NCI-H526 (cell line): ENCODE results near the gene GAPDH.
A peak's percentile ranks its signal among the peaks of the same experiment; 100 is the strongest.

Experiments used
- DNase-seq, 2 experiments: peaks; one replicate each; lab custom pipeline; 2025; lab: John Stamatoyannopoulos, UW

GAPDH gene

DNA sequence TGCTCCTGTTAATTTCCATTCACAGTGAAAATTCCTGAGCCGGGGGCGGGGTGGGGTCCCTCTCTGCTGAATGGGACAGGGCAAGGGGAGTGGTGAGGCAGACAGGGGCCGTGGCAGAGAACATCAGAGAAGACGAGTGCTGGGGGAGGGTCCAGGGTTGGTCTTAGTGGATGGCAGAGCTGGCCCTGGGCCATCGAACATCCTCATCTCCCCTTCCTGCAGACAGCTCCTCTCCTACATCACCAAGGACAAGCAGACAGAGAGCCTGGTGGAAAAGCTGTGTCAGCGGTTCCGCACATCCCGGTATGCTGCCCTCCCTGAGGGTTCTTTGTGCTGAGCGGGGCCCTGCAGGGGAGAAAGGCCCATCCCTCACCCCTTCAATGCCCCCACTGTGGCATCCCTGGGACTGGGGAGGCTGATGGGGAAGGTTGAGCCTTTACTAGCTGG, 5.0 kb upstream of the GAPDH start:
- no peak for DNase-seq

DNA sequence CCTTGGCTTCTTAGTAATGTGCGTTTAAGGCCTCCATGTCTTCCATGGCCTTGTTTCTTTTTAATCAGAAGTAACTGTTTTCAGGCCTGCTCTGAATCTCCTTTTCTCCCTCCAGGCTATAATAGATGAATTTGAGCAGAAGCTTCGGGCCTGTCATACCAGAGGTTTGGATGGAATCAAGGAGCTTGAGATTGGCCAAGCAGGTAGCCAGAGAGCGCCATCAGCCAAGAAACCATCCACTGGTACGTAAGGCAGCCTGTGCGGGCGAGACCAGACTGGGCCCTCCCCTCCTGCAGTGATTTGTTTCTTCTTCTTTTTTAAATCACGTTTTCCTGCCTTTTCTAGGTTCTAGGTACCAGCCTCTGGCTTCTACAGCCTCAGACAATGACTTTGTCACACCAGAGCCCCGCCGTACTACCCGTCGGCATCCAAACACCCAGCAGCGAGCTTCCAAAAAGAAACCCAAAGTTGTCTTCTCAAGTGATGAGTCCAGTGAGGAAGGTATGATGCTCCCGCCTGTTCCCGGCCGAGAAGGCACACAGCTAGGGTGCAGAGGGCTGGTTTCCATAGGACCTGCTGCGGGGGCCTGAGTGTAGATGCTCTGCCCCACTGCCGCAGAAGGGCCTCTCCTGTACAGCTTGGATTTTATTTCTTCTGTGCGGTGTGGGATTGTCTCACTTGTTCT, 3.6 kb upstream of the GAPDH start:
- no peak for DNase-seq

DNA sequence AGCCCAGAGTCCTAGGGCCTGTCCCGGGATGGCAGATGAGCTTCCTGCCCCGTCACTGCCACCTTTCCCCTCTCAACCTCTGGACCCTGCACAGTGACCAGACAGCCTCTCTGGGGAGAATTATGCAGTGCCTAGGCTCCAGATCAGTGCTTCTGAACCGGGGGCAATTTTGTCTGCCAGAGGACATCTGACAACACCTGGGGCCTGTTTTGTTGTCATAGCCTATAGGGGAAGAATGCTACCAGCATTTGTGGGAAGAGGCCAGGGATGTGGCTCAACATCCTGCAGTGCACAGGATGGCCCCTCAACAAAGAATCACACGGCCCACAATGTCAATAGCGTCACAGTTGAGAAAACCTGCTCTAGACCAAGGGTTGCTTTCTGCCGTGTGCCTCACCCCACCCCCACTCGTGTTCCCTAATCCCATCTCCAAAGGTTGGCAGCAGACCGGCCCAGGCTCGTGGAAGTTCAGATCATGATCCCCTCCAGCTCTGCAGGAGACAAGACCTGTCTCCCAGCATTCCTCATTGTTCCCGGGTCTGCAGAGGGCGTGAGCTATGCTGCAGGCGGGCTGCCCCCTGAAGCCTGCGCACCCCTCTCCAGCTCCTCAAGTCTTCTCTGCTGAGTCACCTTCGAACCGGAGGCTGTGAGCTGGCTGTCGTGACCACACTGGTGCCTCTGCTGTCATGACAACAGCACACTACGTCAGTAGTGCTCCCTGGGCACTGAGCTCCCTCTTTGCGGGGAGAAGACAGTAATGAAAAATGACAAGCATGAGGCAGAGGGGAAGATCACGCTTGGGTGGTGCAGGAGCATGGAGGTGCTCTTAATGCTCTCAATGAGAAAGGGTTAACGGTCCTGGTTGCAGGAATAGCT, 2.0 kb upstream of the GAPDH start:
- peak; percentile 30 to 64 for DNase-seq

DNA sequence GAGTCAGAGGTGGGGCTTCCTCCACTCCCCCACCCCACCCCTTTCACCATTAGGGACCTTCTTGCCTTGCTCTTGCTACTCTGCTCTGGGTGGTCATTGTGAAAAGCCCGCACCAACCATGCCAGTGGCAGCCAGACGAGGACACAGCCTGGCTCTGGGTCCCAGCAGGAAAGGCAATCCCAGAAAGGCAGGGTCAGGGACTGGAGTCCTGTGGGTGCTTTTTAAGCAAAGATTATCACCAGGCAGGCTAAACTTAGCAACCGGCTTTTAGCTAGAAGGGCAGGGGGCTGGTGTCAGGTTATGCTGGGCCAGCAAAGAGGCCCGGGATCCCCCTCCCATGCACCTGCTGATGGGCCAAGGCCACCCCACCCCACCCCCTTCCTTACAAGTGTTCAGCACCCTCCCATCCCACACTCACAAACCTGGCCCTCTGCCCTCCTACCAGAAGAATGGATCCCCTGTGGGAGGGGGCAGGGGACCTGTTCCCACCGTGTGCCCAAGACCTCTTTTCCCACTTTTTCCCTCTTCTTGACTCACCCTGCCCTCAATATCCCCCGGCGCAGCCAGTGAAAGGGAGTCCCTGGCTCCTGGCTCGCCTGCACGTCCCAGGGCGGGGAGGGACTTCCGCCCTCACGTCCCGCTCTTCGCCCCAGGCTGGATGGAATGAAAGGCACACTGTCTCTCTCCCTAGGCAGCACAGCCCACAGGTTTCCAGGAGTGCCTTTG, 1.2 kb upstream of the GAPDH start:
- peak in 1 of 2 experiments; percentile 91 for DNase-seq

DNA sequence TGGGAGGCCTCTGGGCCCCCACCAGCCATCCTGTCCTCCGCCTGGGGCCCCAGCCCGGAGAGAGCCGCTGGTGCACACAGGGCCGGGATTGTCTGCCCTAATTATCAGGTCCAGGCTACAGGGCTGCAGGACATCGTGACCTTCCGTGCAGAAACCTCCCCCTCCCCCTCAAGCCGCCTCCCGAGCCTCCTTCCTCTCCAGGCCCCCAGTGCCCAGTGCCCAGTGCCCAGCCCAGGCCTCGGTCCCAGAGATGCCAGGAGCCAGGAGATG, 729 bp upstream of the GAPDH start:
- peak in 1 of 2 experiments; percentile 85 for DNase-seq

DNA sequence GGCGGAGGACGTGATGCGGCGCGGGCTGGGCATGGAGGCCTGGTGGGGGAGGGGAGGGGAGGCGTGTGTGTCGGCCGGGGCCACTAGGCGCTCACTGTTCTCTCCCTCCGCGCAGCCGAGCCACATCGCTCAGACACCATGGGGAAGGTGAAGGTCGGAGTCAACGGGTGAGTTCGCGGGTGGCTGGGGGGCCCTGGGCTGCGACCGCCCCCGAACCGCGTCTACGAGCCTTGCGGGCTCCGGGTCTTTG, 303 bp downstream of the GAPDH start:
- DNase-seq = no peak

DNA sequence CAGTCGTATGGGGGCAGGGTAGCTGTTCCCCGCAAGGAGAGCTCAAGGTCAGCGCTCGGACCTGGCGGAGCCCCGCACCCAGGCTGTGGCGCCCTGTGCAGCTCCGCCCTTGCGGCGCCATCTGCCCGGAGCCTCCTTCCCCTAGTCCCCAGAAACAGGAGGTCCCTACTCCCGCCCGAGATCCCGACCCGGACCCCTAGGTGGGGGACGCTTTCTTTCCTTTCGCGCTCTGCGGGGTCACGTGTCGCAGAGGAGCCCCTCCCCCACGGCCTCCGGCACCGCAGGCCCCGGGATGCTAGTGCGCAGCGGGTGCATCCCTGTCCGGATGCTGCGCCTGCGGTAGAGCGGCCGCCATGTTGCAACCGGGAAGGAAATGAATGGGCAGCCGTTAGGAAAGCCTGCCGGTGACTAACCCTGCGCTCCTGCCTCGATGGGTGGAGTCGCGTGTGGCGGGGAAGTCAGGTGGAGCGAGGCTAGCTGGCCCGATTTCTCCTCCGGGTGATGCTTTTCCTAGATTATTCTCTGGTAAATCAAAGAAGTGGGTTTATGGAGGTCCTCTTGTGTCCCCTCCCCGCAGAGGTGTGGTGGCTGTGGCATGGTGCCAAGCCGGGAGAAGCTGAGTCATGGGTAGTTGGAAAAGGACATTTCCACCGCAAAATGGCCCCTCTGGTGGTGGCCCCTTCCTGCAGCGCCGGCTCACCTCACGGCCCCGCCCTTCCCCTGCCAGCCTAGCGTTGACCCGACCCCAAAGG, 804 bp downstream of the GAPDH start:
- peak; percentile 23 to 80 for DNase-seq

DNA sequence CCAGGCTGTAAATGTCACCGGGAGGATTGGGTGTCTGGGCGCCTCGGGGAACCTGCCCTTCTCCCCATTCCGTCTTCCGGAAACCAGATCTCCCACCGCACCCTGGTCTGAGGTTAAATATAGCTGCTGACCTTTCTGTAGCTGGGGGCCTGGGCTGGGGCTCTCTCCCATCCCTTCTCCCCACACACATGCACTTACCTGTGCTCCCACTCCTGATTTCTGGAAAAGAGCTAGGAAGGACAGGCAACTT, 1.3 kb downstream of the GAPDH start:
- DNase-seq = no peak

DNA sequence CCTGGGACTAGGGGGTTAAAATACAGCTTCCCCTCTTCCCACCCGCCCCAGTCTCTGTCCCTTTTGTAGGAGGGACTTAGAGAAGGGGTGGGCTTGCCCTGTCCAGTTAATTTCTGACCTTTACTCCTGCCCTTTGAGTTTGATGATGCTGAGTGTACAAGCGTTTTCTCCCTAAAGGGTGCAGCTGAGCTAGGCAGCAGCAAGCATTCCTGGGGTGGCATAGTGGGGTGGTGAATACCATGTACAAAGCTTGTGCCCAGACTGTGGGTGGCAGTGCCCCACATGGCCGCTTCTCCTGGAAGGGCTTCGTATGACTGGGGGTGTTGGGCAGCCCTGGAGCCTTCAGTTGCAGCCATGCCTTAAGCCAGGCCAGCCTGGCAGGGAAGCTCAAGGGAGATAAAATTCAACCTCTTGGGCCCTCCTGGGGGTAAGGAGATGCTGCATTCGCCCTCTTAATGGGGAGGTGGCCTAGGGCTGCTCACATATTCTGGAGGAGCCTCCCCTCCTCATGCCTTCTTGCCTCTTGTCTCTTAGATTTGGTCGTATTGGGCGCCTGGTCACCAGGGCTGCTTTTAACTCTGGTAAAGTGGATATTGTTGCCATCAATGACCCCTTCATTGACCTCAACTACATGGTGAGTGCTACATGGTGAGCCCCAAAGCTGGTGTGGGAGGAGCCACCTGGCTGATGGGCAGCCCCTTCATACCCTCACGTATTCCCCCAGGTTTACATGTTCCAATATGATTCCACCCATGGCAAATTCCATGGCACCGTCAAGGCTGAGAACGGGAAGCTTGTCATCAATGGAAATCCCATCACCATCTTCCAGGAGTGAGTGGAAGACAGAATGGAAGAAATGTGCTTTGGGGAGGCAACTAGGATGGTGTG, 1.9 kb downstream of the GAPDH start:
- no peak for DNase-seq

DNA sequence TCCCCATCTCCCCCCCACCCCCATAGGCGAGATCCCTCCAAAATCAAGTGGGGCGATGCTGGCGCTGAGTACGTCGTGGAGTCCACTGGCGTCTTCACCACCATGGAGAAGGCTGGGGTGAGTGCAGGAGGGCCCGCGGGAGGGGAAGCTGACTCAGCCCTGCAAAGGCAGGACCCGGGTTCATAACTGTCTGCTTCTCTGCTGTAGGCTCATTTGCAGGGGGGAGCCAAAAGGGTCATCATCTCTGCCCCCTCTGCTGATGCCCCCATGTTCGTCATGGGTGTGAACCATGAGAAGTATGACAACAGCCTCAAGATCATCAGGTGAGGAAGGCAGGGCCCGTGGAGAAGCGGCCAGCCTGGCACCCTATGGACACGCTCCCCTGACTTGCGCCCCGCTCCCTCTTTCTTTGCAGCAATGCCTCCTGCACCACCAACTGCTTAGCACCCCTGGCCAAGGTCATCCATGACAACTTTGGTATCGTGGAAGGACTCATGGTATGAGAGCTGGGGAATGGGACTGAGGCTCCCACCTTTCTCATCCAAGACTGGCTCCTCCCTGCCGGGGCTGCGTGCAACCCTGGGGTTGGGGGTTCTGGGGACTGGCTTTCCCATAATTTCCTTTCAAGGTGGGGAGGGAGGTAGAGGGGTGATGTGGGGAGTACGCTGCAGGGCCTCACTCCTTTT, 2.7 kb downstream of the GAPDH start:
- DNase-seq = no peak

DNA sequence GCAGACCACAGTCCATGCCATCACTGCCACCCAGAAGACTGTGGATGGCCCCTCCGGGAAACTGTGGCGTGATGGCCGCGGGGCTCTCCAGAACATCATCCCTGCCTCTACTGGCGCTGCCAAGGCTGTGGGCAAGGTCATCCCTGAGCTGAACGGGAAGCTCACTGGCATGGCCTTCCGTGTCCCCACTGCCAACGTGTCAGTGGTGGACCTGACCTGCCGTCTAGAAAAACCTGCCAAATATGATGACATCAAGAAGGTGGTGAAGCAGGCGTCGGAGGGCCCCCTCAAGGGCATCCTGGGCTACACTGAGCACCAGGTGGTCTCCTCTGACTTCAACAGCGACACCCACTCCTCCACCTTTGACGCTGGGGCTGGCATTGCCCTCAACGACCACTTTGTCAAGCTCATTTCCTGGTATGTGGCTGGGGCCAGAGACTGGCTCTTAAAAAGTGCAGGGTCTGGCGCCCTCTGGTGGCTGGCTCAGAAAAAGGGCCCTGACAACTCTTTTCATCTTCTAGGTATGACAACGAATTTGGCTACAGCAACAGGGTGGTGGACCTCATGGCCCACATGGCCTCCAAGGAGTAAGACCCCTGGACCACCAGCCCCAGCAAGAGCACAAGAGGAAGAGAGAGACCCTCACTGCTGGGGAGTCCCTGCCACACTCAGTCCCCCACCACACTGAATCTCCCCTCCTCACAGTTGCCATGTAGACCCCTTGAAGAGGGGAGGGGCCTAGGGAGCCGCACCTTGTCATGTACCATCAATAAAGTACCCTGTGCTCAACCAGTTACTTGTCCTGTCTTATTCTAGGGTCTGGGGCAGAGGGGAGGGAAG, 3.5 kb downstream of the GAPDH start:
- DNase-seq = peak; percentile 58 to 91

DNA sequence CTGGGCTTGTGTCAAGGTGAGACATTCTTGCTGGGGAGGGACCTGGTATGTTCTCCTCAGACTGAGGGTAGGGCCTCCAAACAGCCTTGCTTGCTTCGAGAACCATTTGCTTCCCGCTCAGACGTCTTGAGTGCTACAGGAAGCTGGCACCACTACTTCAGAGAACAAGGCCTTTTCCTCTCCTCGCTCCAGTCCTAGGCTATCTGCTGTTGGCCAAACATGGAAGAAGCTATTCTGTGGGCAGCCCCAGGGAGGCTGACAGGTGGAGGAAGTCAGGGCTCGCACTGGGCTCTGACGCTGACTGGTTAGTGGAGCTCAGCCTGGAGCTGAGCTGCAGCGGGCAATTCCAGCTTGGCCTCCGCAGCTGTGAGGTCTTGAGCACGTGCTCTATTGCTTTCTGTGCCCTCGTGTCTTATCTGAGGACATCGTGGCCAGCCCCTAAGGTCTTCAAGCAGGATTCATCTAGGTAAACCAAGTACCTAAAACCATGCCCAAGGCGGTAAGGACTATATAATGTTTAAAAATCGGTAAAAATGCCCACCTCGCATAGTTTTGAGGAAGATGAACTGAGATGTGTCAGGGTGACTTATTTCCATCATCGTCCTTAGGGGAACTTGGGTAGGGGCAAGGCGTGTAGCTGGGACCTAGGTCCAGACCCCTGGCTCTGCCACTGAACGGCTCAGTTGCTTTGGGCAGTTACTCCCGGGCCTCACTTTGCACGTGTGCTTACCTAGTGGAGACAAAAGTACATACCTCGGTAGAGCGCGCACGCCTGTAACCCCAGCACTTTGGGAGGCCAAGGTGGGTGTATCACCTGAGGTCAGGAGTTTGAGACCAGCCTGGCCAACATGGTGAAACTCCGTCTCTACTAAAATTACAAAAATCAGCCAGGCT, 4.3 kb downstream of the GAPDH start:
- no peak for DNase-seq

DNA sequence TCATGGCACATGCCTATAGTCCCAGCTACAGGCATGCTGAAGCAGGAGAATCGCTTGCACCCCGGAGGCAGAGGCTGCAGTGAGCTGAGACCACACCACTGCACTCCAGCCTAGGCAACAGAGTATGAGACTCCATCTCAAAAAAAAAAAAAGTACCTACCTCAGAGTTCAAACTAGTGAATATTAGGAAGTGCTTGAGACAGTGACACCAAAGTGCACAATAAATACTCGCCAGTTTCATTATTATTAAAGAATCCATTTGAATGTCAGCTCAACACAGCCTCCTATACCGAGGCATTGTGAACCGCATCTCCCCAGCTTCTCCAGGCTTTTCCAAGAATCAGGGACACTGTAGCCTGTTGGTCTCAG, 5.0 kb downstream of the GAPDH start:
- no peak for DNase-seq

DNA sequence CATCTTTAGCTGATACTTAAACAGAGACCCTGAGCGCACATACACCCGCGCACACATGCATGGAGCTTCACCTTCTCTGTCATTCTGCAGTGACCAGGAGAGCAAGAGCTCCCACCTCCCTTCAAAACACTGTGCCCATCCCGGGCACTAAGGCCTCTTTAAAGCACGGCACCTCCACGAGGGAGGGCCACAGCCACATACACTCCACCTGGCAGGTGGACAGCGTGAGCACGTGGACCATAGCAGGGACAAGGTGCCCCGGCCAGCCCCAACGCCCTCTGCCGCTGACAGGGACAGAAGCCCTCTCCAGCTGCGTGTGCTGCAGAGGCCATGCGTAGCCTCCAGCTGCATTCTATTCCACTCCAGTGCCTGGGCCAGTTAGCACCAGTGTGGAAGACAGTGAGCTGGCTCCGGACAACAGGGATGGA, 5.4 kb downstream of the GAPDH start:
- peak in 1 of 2 experiments; percentile 66 for DNase-seq

DNA sequence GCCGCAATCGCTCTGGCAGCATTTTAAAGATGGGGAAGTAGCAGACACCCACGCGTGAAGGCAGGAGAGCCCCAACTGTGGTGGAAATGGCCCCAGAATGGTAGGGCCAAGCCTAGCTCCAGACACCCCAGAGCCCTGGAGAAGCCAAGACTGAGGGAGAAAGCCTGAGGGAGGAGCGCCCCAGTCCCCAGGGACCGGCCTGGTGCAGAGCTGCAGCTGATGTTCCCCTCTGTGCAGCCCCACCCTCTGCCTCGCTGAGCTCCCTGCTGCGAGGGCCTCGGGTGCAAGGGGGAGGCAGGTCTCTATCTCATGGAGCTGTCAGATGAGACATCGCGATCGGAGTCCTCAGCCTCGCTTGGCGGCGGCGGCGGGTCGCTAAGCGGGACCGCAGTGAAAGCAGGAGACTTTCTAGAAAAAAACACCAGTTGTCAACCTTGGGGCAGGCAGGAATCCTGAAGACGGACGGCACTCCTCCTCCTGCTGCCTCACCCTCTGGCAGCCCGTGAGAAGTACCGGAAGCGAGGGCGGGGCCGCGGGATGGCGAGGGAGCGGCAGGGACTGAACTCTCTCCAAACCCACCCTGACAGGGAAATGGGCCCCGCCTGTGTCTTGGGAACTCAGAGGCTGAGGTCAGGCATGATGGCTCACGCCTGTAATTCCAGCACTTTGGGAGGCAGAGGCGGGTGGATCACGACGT, 6.0 kb downstream of the GAPDH start:
- DNase-seq = peak; percentile 80 to 93

DNA sequence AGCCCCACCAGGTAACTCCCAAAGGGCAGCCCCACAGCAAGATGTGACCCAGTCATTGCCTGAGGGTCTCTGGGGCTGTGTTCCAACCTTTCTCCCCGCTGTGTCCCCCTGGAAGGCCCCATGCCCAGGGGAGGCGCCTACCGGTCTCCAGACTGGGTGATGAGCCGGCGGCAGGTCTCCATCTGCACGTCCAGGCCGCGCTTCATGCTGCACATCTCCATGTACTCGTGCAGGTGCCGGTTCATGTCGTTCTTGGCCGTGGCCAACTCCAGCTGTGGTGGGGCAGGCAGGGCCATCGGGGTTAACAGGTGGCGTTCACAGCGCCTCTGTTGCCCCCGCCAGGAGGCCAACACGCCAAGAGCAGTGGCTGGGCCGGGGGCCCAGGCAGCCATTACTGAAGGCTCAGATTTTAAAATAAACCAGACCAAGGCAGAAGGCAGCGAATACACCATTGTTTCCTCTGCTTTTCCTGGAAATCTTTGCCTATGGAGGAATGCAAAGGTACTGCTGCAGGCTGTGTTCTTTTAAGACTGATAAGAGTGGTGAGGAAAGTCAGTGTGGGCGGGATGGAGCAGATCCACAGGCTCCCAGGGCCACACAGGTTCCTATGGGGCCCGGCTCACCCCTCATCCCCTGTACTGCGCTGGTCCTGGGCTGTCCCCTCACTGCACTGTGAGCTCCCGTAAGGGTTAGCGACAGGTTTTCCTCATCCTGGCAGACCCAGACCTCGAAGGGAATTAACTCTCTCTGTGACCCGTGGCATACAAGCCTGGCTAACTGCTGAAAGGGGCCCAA, 7.3 kb downstream of the GAPDH start:
- no peak for DNase-seq

DNA sequence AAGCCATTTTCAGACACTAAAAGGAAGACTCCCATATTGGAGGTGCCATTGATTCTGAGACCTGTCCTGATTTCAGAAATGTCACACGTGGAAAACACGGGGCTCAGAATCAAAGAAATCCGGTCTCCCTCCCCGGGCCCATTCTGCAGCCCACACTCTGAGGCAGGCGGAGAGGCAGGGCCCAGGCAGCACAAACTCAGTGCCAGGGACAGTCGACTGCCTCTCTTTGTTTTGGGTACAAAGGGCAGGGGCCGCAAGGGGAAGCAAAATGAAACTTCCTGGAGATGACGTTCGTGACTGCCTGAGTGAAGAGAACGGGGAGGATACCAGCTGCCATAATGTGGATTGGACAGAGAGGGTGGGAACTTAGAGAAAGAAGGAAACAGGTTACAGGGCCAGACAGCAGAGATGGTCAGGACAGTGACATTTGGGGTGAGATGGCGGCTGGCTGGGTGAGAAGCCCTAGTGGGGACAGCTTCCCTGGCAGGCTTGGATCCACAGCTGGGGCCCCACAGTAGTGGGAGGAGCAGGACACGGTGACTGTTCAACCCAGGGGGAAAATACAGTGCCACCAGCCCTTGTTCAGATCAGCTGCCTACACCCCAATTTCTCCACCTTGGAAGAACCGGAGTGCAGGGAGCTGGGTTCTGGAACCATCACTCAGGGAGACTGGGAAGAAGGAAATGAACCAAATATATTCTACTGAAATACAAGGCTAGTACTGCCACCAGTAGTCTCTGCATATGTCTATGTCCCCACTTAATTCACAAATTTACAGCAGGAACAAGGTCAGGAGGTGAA, 8.1 kb downstream of the GAPDH start:
- DNase-seq = no peak
